ENCODE data around the gene GRPEL1.

GRPEL1 gene

GRCh38 chr4:7021355-7021754 lies 46.5 kb downstream of the GRPEL1 start:
- DNase-seq = no peak

GRCh38 chr4:7020856-7021255 lies 47.0 kb downstream of the GRPEL1 start:
- DNase-seq = no peak

GRCh38 chr4:7020290-7020689 lies 47.6 kb downstream of the GRPEL1 start:
- DNase-seq = no peak

GRCh38 chr4:7019367-7019766 lies 48.5 kb downstream of the GRPEL1 start:
- no peak for DNase-seq

- DNase-seq = no peak
Measured at GRCh38 chr4:7018281-7018680, 49.6 kb downstream of the GRPEL1 start.

- DNase-seq = no peak
Measured at GRCh38 chr4:7017446-7018048, 50.3 kb downstream of the GRPEL1 start.

- no peak for DNase-seq
Measured at GRCh38 chr4:7016512-7016911, 51.4 kb downstream of the GRPEL1 start.

GRCh38 chr4:7016086-7016485 lies 51.8 kb downstream of the GRPEL1 start:
- DNase-seq = no peak

- DNase-seq = no peak
Measured at GRCh38 chr4:7015383-7016035, 52.4 kb downstream of the GRPEL1 start.

- no peak for DNase-seq
Measured at GRCh38 chr4:7014815-7015214, 53.0 kb downstream of the GRPEL1 start.

- no peak for DNase-seq
Measured at GRCh38 chr4:7013175-7013574, 54.7 kb downstream of the GRPEL1 start.

GRCh38 chr4:7009564-7009963 lies 58.3 kb downstream of the GRPEL1 start:
- DNase-seq = no peak
